HG02981 (cell line): ENCODE data around the gene FSTL3.

Experiments
- ATAC-seq: cut with Tn5 transposase; IDR thresholded peaks from one replicate; pipeline ENCODE4 v1.9.1; 2021; ENCODE audit warnings: mild to moderate bottlenecking, moderate library complexity; ENCODE audit not compliant: unreplicated experiment

The FSTL3 gene

GRCh38 chr19:732148-733069 is 56.2 kb downstream of the FSTL3 start:
- no peak for ATAC-seq
